Measurements from ENCODE around the gene CYP2E1.
"Not testable (repeated sequence)": the region's sequence is repeated elsewhere in the genome, so short reads cannot be mapped to it uniquely, and the experiment has no call there.

CYP2E1 gene

GRCh38 chr10:133568287-133568614, 41.1 kb downstream of the CYP2E1 start:
- Histone ChIP-seq H3K4me3 (no peak overlapping the region), H3K27me3 (peaks cover 0 to 16% of the 10 kb centered on the region in 2 donors), H3K4me1 (no peaks in the 10 kb centered on the region), H3K36me3 (peaks cover 0 to 4% (median 0%) of the 10 kb centered on the region in 3 donors), H3K27ac (no peak overlapping the region), H3K9me3 (peaks cover 0 to 15% (median 9%) of the 10 kb centered on the region in 3 donors)
- no peak for DNase-seq
- TF ChIP-seq CTCF (IDR thresholded peaks at IDR 0.05): no peak
- intact Hi-C loops (cut with DNase I; ENCODE audit: low total_unique reads): no loop called here

GRCh38 chr10:133568831-133569527, 41.8 kb downstream of the CYP2E1 start:
- intact Hi-C loops (cut with DNase I; ENCODE audit: low total_unique reads); H3K4me3 ChIP-seq; H3K4me1 ChIP-seq; H3K27ac ChIP-seq; H3K36me3 ChIP-seq; DNase-seq: not testable (repeated sequence)
- H3K9me3 ChIP-seq: peaks cover 0 to 22% (median 16%) of the 10 kb centered on the region in 3 donors
- peaks cover 0 to 16% of the 10 kb centered on the region in 2 donors for H3K27me3 ChIP-seq

DNA sequence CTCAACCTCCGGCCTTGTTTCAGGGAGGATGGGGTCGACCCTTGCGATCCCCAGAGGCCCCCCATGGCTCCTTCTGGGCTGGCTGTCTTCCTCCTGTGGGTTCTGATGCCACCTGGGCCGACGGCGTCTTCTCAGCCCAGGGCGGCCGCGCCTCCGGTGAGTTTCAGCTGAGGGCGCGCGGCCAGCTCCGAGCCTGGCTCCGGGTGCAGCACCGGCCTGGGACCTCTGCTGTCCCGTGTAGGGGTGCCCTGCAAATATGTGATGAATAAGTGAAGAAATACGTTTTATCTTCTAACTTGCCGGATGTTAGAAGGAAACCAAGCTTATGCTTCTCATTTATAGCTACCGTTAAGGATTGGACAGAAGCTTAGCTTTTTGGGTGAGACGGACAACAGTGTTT, 42.6 kb downstream of the CYP2E1 start:
- H3K4me1 ChIP-seq; H3K27ac ChIP-seq; H3K4me3 ChIP-seq; DNase-seq; intact Hi-C loops (cut with DNase I; ENCODE audit: low total_unique reads); H3K36me3 ChIP-seq: not testable (repeated sequence)
- Histone ChIP-seq H3K9me3 (peaks cover 0 to 22% (median 19%) of the 10 kb centered on the region in 3 donors), H3K27me3 (peaks cover 0 to 16% of the 10 kb centered on the region in 2 donors)

DNA sequence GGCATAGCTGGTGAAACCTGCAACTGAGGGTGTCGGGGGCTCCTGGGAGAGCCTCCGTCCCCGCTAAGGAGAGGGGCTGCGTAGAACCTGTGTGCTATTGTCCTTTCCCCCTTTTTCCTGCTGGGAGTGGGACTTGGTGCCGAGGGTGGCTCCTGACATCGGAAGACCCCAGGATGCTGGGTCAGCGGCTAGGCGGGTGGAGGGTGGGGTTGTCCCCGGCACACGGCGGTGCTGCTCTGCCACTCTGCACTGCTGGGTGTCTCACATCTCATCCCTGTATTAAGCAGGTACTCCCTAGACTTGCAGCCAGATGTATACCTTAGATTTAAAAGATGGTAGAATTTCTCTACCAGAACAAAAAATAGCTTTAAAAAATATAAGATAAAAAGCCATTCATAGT, 44.9 kb downstream of the CYP2E1 start:
- H3K27ac ChIP-seq; H3K36me3 ChIP-seq; intact Hi-C loops (cut with DNase I; ENCODE audit: low total_unique reads); H3K4me3 ChIP-seq; H3K4me1 ChIP-seq; DNase-seq: not testable (repeated sequence)
- Histone ChIP-seq H3K9me3 (peaks cover 0 to 19% (median 13%) of the 10 kb centered on the region in 3 donors), H3K27me3 (peaks cover 0 to 11% of the 10 kb centered on the region in 2 donors)

GRCh38 chr10:133573460-133573859, 46.3 kb downstream of the CYP2E1 start:
- H3K27me3 ChIP-seq; H3K27ac ChIP-seq; DNase-seq; intact Hi-C loops (cut with DNase I; ENCODE audit: low total_unique reads); H3K4me1 ChIP-seq; H3K4me3 ChIP-seq; H3K36me3 ChIP-seq: not testable (repeated sequence)
- peaks cover 0 to 19% (median 13%) of the 10 kb centered on the region in 3 donors for H3K9me3 ChIP-seq

GRCh38 chr10:133577037-133577436, 49.9 kb downstream of the CYP2E1 start:
- H3K4me3 ChIP-seq; H3K27ac ChIP-seq; H3K36me3 ChIP-seq; H3K4me1 ChIP-seq; intact Hi-C loops (cut with DNase I; ENCODE audit: low total_unique reads); H3K27me3 ChIP-seq; DNase-seq: not testable (repeated sequence)
- peaks cover 0 to 25% (median 13%) of the 10 kb centered on the region in 3 donors for H3K9me3 ChIP-seq

Measured in tibial artery (tissue), 4 donors.